ENCODE results near the gene ORC3. TPM values are rescaled to one million over a fixed set of nuclear protein-coding genes. Genes with fewer than 3 reads are reported as not detected.

Gene ORC3
- total RNA-seq, 1 experiment from 2014 or later, result 50.9 TPM

GRCh38 chr6:87668013-87668412, 78.1 kb downstream of the ORC3 start:
- Histone ChIP-seq H3K9me2 (replicated peaks; ENCODE audit: insufficient read depth, low read length) (no peaks in the 10 kb centered on the region), H3K27me3 (ENCODE audit: low read length) (no peaks in the 10 kb centered on the region), H3K36me3 (ENCODE audit: insufficient read depth, low read length) (peaks cover 38% of the 10 kb centered on the region), H2AFZ (ENCODE audit: low read length) (no peak overlapping the region), H3K4me2 (ENCODE audit: low read depth, low read length, poor library complexity, severe bottlenecking) (no peak overlapping the region), H3K27ac (ENCODE audit: low read length) (no peak overlapping the region), H3K9me3 (ENCODE audit: low read length) (no peaks in the 10 kb centered on the region), H3K9ac (ENCODE audit: low read length) (no peak overlapping the region), H3K4me3 (ENCODE audit: low read length) (no peak overlapping the region), H3K4me1 (ENCODE audit: low read length) (no peaks in the 10 kb centered on the region), H4K20me1 (ENCODE audit: insufficient read depth, low read depth, low read length) (no peaks in the 10 kb centered on the region), H3K79me2 (ENCODE audit: low read length) (no peaks in the 10 kb centered on the region)
- no peak for DNase-seq

DNA sequence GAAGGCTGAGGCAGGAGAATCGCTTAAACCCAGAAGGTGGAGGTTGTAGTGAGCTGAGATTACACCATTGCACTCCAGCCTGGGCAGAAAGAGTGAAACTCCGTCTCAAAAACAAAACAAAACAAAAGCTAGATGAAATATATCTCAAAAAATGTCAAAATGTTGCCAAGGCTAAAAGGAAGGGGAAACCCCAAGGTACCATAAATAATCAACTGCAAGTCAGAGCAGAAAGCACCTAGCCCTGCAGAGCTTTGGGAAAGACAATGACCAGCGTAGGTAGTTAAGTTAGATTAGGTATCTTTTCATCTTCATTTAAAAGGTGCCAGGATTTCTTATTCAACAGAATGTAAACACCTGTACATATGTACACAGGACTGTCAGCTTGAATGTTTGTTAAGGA, 79.1 kb downstream of the ORC3 start:
- Histone ChIP-seq H4K20me1 (ENCODE audit: insufficient read depth, low read depth, low read length) (no peaks in the 10 kb centered on the region), H2AFZ (ENCODE audit: low read length) (no peak overlapping the region), H3K27ac (ENCODE audit: low read length) (no peak overlapping the region), H3K27me3 (ENCODE audit: low read length) (no peaks in the 10 kb centered on the region), H3K4me3 (ENCODE audit: low read length) (no peak overlapping the region), H3K36me3 (ENCODE audit: insufficient read depth, low read length) (peaks cover 38% of the 10 kb centered on the region), H3K4me2 (ENCODE audit: low read depth, low read length, poor library complexity, severe bottlenecking) (no peak overlapping the region), H3K9me3 (ENCODE audit: low read length) (no peaks in the 10 kb centered on the region), H3K9ac (ENCODE audit: low read length) (no peak overlapping the region), H3K9me2 (replicated peaks; ENCODE audit: insufficient read depth, low read length) (no peaks in the 10 kb centered on the region), H3K4me1 (ENCODE audit: low read length) (no peaks in the 10 kb centered on the region), H3K79me2 (ENCODE audit: low read length) (no peaks in the 10 kb centered on the region)
- no peak for DNase-seq

DNA sequence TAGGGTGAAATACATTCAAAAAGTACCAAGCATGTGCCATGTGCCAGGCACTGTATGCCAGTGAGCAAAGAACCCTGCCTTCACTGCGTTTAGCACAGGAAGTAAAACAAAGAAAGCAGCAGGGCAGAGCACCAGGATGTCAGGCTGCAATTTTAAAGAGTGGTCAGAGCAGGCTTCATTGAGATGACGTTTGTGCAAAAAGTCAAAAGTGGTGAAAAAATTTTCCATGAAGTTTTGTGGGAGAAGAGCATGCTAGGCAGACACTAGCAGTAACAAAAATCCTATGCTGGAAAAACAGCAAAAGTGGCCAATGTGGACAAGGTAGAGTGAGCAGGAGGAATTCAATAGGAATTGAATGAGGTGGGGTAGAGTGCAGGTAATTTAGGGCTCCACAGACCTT, 80.8 kb downstream of the ORC3 start:
- no peak for DNase-seq
- no peak overlapping the region for H3K4me3 ChIP-seq (ENCODE audit: low read length)
- H3K27ac ChIP-seq (ENCODE audit: low read length), result no peak overlapping the region
- no peaks in the 10 kb centered on the region for H3K79me2 ChIP-seq (ENCODE audit: low read length)
- peaks cover 47% of the 10 kb centered on the region for H3K36me3 ChIP-seq (ENCODE audit: insufficient read depth, low read length)
- no peak overlapping the region for H3K4me2 ChIP-seq (ENCODE audit: low read depth, low read length, poor library complexity, severe bottlenecking)
- H3K4me1 ChIP-seq (ENCODE audit: low read length), result no peaks in the 10 kb centered on the region
- H3K9me3 ChIP-seq (ENCODE audit: low read length), result no peaks in the 10 kb centered on the region
- no peaks in the 10 kb centered on the region for H4K20me1 ChIP-seq (ENCODE audit: insufficient read depth, low read depth, low read length)
- H2AFZ ChIP-seq (ENCODE audit: low read length), result no peak overlapping the region
- H3K27me3 ChIP-seq (ENCODE audit: low read length), result no peaks in the 10 kb centered on the region
- no peaks in the 10 kb centered on the region for H3K9me2 ChIP-seq (replicated peaks; ENCODE audit: insufficient read depth, low read length)
- no peak overlapping the region for H3K9ac ChIP-seq (ENCODE audit: low read length)

- peaks cover 48% of the 10 kb centered on the region for H3K36me3 ChIP-seq (ENCODE audit: insufficient read depth, low read length)
- H3K4me1 ChIP-seq (ENCODE audit: low read length), result no peaks in the 10 kb centered on the region
- H2AFZ ChIP-seq (ENCODE audit: low read length), result no peak overlapping the region
- no peaks in the 10 kb centered on the region for H3K79me2 ChIP-seq (ENCODE audit: low read length)
- no peak overlapping the region for H3K4me2 ChIP-seq (ENCODE audit: low read depth, low read length, poor library complexity, severe bottlenecking)
- no peak overlapping the region for H3K27ac ChIP-seq (ENCODE audit: low read length)
- no peaks in the 10 kb centered on the region for H3K27me3 ChIP-seq (ENCODE audit: low read length)
- no peak for DNase-seq
- no peaks in the 10 kb centered on the region for H3K9me2 ChIP-seq (replicated peaks; ENCODE audit: insufficient read depth, low read length)
- H3K9me3 ChIP-seq (ENCODE audit: low read length), result no peaks in the 10 kb centered on the region
- H3K4me3 ChIP-seq (ENCODE audit: low read length), result no peak overlapping the region
- H4K20me1 ChIP-seq (ENCODE audit: insufficient read depth, low read depth, low read length), result 0 out of 2 replicates have a peak, but pooled peaks cover 3% of the 10 kb centered on the region
- no peak overlapping the region for H3K9ac ChIP-seq (ENCODE audit: low read length)
Observed at GRCh38 chr6:87671555-87672029, 81.7 kb downstream of the ORC3 start.

DNA sequence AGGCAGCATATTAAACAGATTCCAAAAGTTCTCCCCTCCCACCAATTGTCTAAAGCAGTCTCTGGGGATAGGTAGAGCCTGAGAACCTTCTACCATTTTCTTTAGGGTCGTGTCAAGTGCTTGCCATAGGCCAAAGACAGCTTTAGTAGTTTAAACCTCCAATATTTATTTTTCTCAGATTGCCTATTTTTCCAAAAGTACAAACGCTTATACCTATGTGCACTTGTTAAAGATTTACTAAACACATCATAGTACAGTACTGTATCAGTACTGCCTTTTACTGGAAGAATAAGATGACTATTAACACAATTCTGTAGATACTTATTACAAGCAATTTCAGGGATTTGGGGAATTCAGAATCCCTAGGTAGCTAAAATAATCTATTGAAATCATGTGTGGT, 82.7 kb downstream of the ORC3 start:
- no peak overlapping the region for H2AFZ ChIP-seq (ENCODE audit: low read length)
- no peak overlapping the region for H3K4me2 ChIP-seq (ENCODE audit: low read depth, low read length, poor library complexity, severe bottlenecking)
- H3K27ac ChIP-seq (ENCODE audit: low read length), result no peak overlapping the region
- peaks cover 7% of the 10 kb centered on the region for H3K79me2 ChIP-seq (ENCODE audit: low read length)
- no peak overlapping the region for H3K9ac ChIP-seq (ENCODE audit: low read length)
- no peaks in the 10 kb centered on the region for H3K4me1 ChIP-seq (ENCODE audit: low read length)
- DNase-seq, result no peak
- no peaks in the 10 kb centered on the region for H3K27me3 ChIP-seq (ENCODE audit: low read length)
- 0 out of 2 replicates have a peak, but pooled peaks cover 3% of the 10 kb centered on the region for H4K20me1 ChIP-seq (ENCODE audit: insufficient read depth, low read depth, low read length)
- no peaks in the 10 kb centered on the region for H3K9me2 ChIP-seq (replicated peaks; ENCODE audit: insufficient read depth, low read length)
- H3K9me3 ChIP-seq (ENCODE audit: low read length), result no peaks in the 10 kb centered on the region
- no peak overlapping the region for H3K4me3 ChIP-seq (ENCODE audit: low read length)
- peaks cover 50% of the 10 kb centered on the region for H3K36me3 ChIP-seq (ENCODE audit: insufficient read depth, low read length)

DNA sequence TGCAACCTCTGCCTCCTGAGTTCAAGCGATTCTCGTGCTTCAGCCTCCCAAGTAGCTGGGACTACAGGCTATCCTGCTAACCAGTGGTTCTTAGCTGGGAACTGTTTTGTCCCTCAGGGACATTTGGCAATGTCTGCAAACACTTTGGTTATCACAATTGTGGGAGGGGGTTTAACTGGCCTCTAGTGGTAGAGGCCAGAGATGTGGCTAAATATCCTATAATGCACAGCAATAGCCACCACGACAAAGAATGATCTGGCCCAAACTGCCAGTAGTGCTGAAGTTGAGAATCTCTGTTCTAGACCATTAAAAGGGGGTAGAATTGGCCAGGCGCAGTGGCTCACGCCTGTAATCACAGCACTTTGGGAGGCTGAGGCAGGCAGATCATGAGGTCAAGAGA, 83.3 kb downstream of the ORC3 start:
- no peaks in the 10 kb centered on the region for H3K9me3 ChIP-seq (ENCODE audit: low read length)
- H3K9me2 ChIP-seq (replicated peaks; ENCODE audit: insufficient read depth, low read length), result no peaks in the 10 kb centered on the region
- no peaks in the 10 kb centered on the region for H3K4me1 ChIP-seq (ENCODE audit: low read length)
- peaks cover 12% of the 10 kb centered on the region for H3K79me2 ChIP-seq (ENCODE audit: low read length)
- H3K27ac ChIP-seq (ENCODE audit: low read length), result no peak overlapping the region
- H4K20me1 ChIP-seq (ENCODE audit: insufficient read depth, low read depth, low read length), result 0 out of 2 replicates have a peak, but pooled peaks cover 3% of the 10 kb centered on the region
- no peaks in the 10 kb centered on the region for H3K27me3 ChIP-seq (ENCODE audit: low read length)
- no peak overlapping the region for H2AFZ ChIP-seq (ENCODE audit: low read length)
- no peak overlapping the region for H3K4me3 ChIP-seq (ENCODE audit: low read length)
- H3K9ac ChIP-seq (ENCODE audit: low read length), result no peak overlapping the region
- no peak overlapping the region for H3K4me2 ChIP-seq (ENCODE audit: low read depth, low read length, poor library complexity, severe bottlenecking)
- no peak for DNase-seq
- peaks cover 51% of the 10 kb centered on the region for H3K36me3 ChIP-seq (ENCODE audit: insufficient read depth, low read length)

DNA sequence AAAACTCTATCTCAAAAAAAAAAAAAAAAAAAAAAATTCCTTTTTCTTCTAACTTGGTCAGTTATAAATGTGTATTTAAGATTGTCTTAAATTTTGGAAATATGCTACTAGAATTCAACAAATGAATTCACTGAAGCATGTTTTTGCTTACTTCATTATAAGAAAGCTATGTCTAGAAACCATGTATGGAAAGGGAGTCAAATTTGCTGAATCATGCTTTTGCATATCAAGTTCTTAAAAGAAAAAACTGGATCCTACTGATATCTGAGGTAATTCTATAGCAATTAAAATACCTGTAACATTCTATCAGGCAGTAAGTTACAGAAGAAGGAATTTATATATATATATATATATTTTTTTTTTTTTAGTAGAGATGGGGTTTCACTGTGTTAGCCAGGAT, 84.4 kb downstream of the ORC3 start:
- Histone ChIP-seq H3K36me3 (ENCODE audit: insufficient read depth, low read length) (peaks cover 54% of the 10 kb centered on the region), H4K20me1 (ENCODE audit: insufficient read depth, low read depth, low read length) (0 out of 2 replicates have a peak, but pooled peaks cover 3% of the 10 kb centered on the region), H3K4me3 (ENCODE audit: low read length) (no peak overlapping the region), H3K4me1 (ENCODE audit: low read length) (no peaks in the 10 kb centered on the region), H3K9me2 (replicated peaks; ENCODE audit: insufficient read depth, low read length) (no peaks in the 10 kb centered on the region), H3K9me3 (ENCODE audit: low read length) (no peaks in the 10 kb centered on the region), H3K27me3 (ENCODE audit: low read length) (no peaks in the 10 kb centered on the region), H3K9ac (ENCODE audit: low read length) (no peak overlapping the region), H3K4me2 (ENCODE audit: low read depth, low read length, poor library complexity, severe bottlenecking) (no peak overlapping the region), H3K27ac (ENCODE audit: low read length) (no peak overlapping the region), H2AFZ (ENCODE audit: low read length) (no peak overlapping the region), H3K79me2 (ENCODE audit: low read length) (peaks cover 19% of the 10 kb centered on the region)
- DNase-seq, result no peak

GRCh38 chr6:87675004-87675681, 85.2 kb downstream of the ORC3 start:
- Histone ChIP-seq H3K36me3 (ENCODE audit: insufficient read depth, low read length) (peaks cover 54% of the 10 kb centered on the region), H2AFZ (ENCODE audit: low read length) (no peak overlapping the region), H3K79me2 (ENCODE audit: low read length) (peaks cover 27% of the 10 kb centered on the region), H3K9me3 (ENCODE audit: low read length) (no peaks in the 10 kb centered on the region), H3K27ac (ENCODE audit: low read length) (no peak overlapping the region), H3K4me1 (ENCODE audit: low read length) (no peaks in the 10 kb centered on the region), H3K4me2 (ENCODE audit: low read depth, low read length, poor library complexity, severe bottlenecking) (no peak overlapping the region), H3K9me2 (replicated peaks; ENCODE audit: insufficient read depth, low read length) (no peaks in the 10 kb centered on the region), H3K9ac (ENCODE audit: low read length) (no peak overlapping the region), H3K27me3 (ENCODE audit: low read length) (no peaks in the 10 kb centered on the region), H4K20me1 (ENCODE audit: insufficient read depth, low read depth, low read length) (peaks cover 6% of the 10 kb centered on the region; the same call in 1 of the 2 replicates), H3K4me3 (ENCODE audit: low read length) (no peak overlapping the region)
- DNase-seq, result no peak

Data from Karpas-422 (cell line).